Renal pelvis (tissue), 4 donors: ENCODE measurements around the gene KMT2E. TPM values are rescaled to one million over a fixed set of nuclear protein-coding genes. Genes with fewer than 3 reads are reported as not detected.
"Not testable (repeated sequence)": the region's sequence is repeated elsewhere in the genome, so short reads cannot be mapped to it uniquely, and the experiment has no call there.

Experiments used
- DNase-seq: peaks from one replicate; pipeline ENCODE4 v3.0.0-alpha.2; 2013
- polyA plus RNA-seq, 3 donors: library from polyadenylated mRNA; unstranded; fragments of 120-200 nt; gene quantifications; one replicate each; pipeline ENCODE4 v1.2.1, GENCODE V29; 2013; ENCODE audit not compliant: insufficient read length in 3 of 3

The KMT2E gene
- polyA plus RNA-seq, 3 donors = 64.0 to 83.8 (median 69.9) TPM

DNA sequence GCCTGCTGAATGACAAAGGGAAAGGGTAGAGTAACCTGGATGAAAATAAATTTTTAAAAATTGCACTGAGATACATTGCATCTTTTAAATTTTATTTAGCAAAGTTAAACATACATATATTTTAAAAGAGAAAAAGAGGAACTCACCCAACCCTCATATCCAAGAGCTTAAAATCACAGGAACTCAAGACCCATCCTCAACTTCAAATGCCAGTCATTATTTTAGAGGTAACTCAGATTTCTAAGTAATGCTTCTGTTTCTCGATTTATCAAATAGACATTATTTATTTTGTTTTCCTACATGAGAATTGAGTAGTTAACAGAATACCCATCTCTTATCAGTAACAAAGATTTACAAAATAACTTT lies 32.4 kb upstream of the KMT2E start:
- no peak for DNase-seq

- no peak for DNase-seq
Measured at GRCh38 chr7:104982308-104983075, 31.5 kb upstream of the KMT2E start.

GRCh38 chr7:104983076-104983577 lies 30.9 kb upstream of the KMT2E start:
- DNase-seq = no peak

- peak; percentile 84 for DNase-seq
Measured at GRCh38 chr7:104983578-104984539, 30.1 kb upstream of the KMT2E start.

DNA sequence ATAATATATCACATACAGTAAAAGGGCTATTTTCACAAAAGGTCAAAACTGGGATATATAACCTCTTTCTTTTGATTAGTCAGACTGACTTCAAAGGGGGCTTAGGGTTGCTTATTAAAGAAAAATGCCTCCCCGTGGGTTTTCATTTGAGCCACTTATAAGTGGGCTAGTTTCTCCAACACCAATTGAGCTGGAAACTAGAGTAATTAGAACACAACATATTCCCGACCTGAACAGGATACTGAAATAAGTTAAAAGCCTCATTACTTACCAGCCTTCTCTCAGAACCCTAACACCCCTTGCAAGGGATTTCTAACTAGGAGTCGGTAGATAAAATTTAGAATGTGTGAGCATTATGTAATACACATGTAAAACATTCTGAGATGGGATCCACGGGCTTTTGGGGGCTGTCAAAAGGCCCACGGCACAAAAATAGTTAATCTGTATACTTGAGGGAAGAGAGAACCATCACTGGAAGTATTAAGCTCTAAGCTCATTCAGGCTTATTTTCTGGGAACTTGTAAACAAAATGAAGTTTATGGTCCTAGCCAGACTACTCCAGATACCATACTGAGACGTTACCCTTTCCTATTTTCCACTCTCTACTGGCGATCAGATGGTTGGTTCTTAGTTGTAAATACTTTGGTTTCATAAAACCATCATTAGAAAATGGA lies 29.3 kb upstream of the KMT2E start:
- DNase-seq = no peak

- no peak for DNase-seq
Measured at GRCh38 chr7:104985259-104985617, 28.8 kb upstream of the KMT2E start.

DNA sequence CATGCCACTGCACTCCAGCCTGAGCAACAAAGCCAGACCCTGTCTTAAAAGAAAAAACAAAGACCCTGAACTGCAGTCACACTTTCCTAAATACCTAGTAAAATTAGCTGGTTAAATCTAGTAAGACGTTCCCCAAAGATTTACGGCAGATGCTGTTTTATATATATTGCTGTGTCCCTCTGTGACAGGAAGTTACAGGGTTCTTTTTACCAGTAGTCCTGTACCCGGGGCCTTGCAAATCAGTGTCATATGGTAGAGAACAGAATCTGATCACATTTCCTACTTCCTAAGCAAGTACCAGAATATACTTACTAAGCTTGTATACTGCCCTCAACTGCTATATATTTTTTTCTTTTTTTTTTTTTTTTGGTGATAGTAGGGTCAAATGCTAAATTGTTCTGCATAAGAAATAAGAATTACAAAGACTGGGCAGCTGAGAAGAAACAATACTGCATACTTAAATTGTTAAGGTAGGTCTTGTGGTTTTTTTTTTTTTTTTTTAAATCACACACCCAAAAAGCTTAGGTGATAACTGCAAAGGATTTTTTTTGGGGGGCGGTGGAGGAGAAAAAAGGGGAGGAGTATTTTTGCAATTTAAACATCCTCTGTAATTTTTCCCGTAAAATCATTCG lies 27.3 kb upstream of the KMT2E start:
- no peak for DNase-seq

- not testable (repeated sequence) for DNase-seq
Measured at GRCh38 chr7:104987403-104987802, 26.6 kb upstream of the KMT2E start.

GRCh38 chr7:104990983-104991382 lies 23.0 kb upstream of the KMT2E start:
- DNase-seq = no peak

DNA sequence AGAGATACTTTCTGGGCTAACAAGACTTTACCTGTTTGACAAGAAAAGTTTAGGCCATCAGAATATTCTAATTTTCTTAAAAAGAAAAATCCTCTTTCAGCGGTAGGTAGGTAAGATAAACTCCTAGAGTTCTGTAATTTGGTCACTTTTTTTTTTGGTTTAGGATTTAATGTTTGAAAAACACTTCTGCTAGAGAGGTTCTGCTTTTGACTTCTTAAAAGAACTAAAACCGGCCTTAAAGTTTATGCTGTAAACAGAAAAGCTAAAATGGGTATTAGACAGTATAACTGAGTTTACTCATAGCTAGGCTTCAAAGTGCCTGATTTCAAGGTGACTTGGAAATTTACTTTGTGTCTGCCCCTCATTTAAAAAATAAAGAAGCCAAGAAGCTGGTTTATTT lies 21.7 kb upstream of the KMT2E start:
- DNase-seq = no peak

DNA sequence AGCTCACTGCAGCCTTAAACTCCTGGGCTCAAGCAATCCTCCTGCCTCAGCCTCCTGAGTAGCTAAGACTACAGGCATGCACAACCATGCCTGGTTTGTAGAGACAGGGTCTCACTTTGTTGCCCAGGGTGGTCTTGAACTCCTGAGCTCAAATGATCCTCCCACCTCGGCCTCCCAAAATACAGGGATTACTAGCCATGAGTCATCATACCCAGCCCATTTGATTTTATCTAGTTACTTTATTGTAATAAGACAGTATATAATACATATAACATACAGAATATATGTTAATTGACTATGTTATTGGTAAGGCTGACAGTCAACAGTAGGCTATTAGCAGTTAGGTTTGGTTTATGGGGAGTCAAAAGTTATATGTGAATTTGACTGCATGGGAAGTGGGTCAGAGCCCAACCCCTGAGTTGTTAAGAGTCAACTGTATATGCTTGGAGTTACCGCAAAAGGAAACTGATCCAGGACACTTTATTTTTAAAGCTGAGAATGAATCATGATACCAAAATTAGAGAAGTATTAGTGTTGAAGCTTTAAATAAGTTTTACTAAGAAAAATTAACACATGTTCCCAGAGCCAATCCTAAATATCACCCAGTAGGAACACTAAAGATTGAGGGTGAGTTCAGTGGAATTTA lies 20.7 kb upstream of the KMT2E start:
- no peak for DNase-seq

DNA sequence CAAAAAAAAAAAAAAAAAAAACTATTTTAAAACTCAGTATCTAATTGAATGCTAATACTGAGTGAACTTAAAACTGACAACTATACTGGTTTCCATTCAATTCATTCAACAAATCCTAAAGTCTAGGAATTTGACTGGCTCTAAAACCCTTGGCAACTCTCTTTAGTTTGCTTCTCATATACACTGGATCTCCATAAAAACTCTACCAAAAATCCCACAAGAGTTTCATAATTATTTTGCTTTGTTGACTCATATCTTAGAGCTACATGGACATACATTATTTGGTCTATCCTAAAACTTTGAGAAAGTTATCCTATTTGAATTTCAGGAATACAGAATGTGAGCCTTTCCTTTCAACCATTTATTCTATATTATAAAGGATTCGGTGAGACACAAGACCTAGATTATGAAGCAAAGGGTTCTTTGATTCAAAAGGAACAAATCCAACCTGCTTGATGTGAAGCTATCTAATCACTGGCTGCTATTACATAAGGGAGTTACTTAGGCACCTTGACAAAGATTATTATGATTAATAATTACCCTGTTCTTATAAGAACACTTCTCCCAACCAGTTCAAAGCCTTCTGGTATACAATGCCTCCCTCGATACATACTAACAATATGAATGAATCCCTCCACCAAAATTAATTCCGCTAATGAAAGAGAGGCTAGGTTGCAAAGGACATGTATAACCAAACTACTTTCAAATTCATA lies 15.8 kb upstream of the KMT2E start:
- DNase-seq = no peak

DNA sequence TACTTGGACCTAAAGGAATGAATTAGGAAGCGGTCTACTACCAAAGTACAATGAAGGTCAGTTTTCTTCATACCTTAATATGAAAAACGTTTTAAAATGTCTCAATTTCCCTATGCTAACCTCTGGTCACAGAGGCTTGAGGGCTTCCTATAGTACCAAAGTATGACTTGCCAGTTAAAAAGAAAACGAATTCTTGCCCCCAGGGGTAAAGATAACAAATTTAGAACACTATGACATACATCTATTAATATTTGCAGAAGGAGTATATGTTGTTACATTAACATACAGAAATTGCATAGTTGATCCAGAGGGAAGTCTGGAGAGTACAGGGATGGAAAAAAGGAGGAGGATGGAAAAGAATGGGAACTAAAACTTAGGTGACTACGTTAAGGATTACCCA lies 13.8 kb upstream of the KMT2E start:
- no peak for DNase-seq

GRCh38 chr7:105000927-105001336 lies 13.1 kb upstream of the KMT2E start:
- DNase-seq = no peak

DNA sequence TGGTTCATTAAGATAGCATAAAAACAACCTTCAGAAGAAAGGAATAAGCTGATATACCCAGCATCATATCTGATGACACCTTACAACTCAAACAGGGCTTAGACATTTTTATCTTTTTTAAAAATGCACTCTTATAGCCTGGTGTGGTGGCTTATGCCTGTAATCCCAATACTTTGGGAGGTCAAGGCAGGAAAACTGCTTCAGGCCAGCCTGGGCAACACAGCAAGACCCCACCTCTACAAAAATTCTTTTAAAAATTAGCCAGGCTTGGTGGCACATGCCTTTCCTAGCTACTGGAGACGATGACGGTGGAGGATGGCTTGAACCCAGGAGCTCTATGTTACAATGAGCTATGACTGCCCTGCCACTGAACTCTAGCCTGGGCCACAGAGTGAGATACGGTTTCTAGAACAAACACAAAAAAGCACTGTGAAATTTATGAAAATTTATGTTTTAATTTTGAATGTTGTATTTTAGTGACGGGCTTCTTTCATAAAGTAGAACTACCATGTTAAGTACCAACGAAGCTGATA lies 12.3 kb upstream of the KMT2E start:
- no peak for DNase-seq

GRCh38 chr7:105003275-105003674 lies 10.7 kb upstream of the KMT2E start:
- no peak for DNase-seq

GRCh38 chr7:105003872-105004510 lies 10.0 kb upstream of the KMT2E start:
- DNase-seq = no peak

- not testable (repeated sequence) for DNase-seq
Measured at GRCh38 chr7:105005006-105005405, 9.0 kb upstream of the KMT2E start.

GRCh38 chr7:105005486-105005885 lies 8.5 kb upstream of the KMT2E start:
- not testable (repeated sequence) for DNase-seq
